ENCODE measurements around the gene SON.
A peak's percentile ranks its signal among the peaks of the same experiment; 100 is the strongest.

Gene SON

DNA sequence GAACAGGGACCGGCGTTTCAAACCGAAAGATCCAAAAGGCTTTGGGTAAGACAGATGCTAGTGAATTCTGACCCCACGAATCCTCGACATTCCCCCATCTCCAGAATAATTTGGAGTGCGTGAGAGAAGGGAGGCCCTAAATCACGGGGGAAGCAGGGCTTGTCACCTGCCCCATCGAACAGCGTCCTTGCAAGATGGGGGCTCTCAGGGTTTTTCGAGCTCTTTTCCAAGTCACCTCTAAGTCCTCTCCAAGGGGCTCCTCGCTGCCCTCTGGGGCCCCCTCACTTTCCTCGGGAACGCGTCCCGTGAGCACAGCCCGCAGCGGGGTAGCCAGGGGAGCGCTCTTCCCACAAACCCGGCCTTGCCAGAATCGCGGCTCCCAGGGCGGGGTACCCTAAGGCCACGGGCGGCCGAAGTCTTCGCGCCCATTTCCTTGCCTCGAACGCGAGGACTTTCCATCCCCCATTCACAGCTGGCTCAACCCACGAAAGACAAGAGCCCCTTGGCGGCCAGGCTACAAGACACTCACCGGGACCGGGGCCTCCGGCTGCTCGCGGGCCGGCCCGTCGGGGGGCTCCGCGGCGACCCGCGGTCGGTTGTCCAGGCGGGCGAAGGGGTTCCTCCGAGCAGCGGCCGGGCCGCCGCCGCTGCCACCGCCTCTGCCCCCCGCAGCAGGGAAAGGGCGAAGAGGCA, 45.1 kb downstream of the SON start (continued):
- TF ChIP-seq, protein P1, sequence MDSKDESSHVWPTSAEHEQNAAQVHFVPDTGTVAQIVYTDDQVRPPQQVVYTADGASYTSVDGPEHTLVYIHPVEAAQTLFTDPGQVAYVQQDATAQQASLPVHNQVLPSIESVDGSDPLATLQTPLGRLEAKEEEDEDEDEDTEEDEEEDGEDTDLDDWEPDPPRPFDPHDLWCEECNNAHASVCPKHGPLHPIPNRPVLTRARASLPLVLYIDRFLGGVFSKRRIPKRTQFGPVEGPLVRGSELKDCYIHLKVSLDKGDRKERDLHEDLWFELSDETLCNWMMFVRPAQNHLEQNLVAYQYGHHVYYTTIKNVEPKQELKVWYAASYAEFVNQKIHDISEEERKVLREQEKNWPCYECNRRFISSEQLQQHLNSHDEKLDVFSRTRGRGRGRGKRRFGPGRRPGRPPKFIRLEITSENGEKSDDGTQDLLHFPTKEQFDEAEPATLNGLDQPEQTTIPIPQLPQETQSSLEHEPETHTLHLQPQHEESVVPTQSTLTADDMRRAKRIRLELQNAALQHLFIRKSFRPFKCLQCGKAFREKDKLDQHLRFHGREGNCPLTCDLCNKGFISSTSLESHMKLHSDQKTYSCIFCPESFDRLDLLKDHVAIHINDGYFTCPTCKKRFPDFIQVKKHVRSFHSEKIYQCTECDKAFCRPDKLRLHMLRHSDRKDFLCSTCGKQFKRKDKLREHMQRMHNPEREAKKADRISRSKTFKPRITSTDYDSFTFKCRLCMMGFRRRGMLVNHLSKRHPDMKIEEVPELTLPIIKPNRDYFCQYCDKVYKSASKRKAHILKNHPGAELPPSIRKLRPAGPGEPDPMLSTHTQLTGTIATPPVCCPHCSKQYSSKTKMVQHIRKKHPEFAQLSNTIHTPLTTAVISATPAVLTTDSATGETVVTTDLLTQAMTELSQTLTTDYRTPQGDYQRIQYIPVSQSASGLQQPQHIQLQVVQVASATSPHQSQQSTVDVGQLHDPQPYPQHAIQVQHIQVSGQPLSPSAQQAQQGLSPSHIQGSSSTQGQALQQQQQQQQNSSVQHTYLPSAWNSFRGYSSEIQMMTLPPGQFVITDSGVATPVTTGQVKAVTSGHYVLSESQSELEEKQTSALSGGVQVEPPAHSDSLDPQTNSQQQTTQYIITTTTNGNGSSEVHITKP (tag by site-specific recombination; IDR thresholded peaks at IDR 0.05) = peak; percentile 31; the same call in 1 of the 2 replicates
- TF ChIP-seq KLF7 (tag by site-specific recombination; IDR thresholded peaks at IDR 0.05; ENCODE audit: borderline replicate concordance) (no peak), HOXD13 (CRISPR knock-in tag; IDR thresholded peaks at IDR 0.05; ENCODE audit: borderline replicate concordance) (no peak), ZNF530 (tag by site-specific recombination; IDR thresholded peaks at IDR 0.05; ENCODE audit: low read depth) (no peak), ZNF654 (tag by site-specific recombination; IDR thresholded peaks at IDR 0.05; ENCODE audit: low read depth) (no peak), ZNF155 (tag by site-specific recombination; IDR thresholded peaks at IDR 0.05) (no peak), ZNF311 (tag by site-specific recombination; IDR thresholded peaks at IDR 0.05; ENCODE audit: borderline replicate concordance) (no peak), ZNF76 (tag by site-specific recombination; IDR thresholded peaks at IDR 0.05; ENCODE audit: borderline replicate concordance, low read depth) (peak; percentile 86), ZNF48 (tag by site-specific recombination; IDR thresholded peaks at IDR 0.05) (no peak), ZNF701 (tag by site-specific recombination; IDR thresholded peaks at IDR 0.05) (no peak), ZNF558 (tag by site-specific recombination; IDR thresholded peaks at IDR 0.05) (no peak), ZNF624 (tag by site-specific recombination; IDR thresholded peaks at IDR 0.05) (no peak), ZNF266 (tag by site-specific recombination; IDR thresholded peaks at IDR 0.05; ENCODE audit: low read depth) (no peak), GLI4 (tag by site-specific recombination; IDR thresholded peaks at IDR 0.05) (no peak; the same call in 1 of the 2 replicates), TRIM28 (IDR thresholded peaks at IDR 0.05; ENCODE audit: borderline replicate concordance, low read length) (no peak), ZNF473 (tag by site-specific recombination; IDR thresholded peaks at IDR 0.05) (no peak), ZNF184 (tag by site-specific recombination; IDR thresholded peaks at IDR 0.05) (0 out of 2 replicates have a peak, but pooled peaks have one; percentile 34), ZNF510 (tag by site-specific recombination; IDR thresholded peaks at IDR 0.05; ENCODE audit: insufficient replicate concordance) (no peak), RBAK (tag by site-specific recombination; IDR thresholded peaks at IDR 0.05) (no peak), ZNF292 (tag by site-specific recombination; IDR thresholded peaks at IDR 0.05; ENCODE audit: borderline replicate concordance, low read depth) (no peak), ZNF175 (tag by site-specific recombination; IDR thresholded peaks at IDR 0.05) (no peak), ZXDB (tag by site-specific recombination; IDR thresholded peaks at IDR 0.05) (peak; percentile 38; the same call in 1 of the 2 replicates), ZNF707 (tag by site-specific recombination; IDR thresholded peaks at IDR 0.05) (no peak), ZSCAN30 (tag by site-specific recombination; IDR thresholded peaks at IDR 0.05) (no peak), ZNF146 (tag by site-specific recombination; IDR thresholded peaks at IDR 0.05) (no peak), MEIS1 (CRISPR knock-in tag; IDR thresholded peaks at IDR 0.05; ENCODE audit: borderline replicate concordance) (no peak)
- TF ChIP-seq, protein P2, sequence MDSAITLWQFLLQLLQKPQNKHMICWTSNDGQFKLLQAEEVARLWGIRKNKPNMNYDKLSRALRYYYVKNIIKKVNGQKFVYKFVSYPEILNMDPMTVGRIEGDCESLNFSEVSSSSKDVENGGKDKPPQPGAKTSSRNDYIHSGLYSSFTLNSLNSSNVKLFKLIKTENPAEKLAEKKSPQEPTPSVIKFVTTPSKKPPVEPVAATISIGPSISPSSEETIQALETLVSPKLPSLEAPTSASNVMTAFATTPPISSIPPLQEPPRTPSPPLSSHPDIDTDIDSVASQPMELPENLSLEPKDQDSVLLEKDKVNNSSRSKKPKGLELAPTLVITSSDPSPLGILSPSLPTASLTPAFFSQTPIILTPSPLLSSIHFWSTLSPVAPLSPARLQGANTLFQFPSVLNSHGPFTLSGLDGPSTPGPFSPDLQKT (IDR thresholded peaks at IDR 0.05; ENCODE audit: borderline replicate concordance, low read depth, low read length) = no peak
- TF ChIP-seq, protein P3, sequence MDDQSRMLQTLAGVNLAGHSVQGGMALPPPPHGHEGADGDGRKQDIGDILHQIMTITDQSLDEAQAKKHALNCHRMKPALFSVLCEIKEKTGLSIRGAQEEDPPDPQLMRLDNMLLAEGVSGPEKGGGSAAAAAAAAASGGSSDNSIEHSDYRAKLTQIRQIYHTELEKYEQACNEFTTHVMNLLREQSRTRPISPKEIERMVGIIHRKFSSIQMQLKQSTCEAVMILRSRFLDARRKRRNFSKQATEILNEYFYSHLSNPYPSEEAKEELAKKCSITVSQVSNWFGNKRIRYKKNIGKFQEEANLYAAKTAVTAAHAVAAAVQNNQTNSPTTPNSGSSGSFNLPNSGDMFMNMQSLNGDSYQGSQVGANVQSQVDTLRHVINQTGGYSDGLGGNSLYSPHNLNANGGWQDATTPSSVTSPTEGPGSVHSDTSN (CRISPR knock-in tag; IDR thresholded peaks at IDR 0.05) = 0 out of 2 replicates have a peak, but pooled peaks have one; percentile 41
- TF ChIP-seq, protein P4, sequence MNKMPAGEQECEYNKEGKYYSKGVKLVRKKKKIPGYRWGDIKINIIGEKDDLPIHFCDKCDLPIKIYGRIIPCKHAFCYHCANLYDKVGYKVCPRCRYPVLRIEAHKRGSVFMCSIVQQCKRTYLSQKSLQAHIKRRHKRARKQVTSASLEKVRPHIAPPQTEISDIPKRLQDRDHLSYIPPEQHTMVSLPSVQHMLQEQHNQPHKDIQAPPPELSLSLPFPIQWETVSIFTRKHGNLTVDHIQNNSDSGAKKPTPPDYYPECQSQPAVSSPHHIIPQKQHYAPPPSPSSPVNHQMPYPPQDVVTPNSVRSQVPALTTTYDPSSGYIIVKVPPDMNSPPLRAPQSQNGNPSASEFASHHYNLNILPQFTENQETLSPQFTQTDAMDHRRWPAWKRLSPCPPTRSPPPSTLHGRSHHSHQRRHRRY (tag by site-specific recombination; IDR thresholded peaks at IDR 0.05) = no peak
- TF ChIP-seq, protein P5, sequence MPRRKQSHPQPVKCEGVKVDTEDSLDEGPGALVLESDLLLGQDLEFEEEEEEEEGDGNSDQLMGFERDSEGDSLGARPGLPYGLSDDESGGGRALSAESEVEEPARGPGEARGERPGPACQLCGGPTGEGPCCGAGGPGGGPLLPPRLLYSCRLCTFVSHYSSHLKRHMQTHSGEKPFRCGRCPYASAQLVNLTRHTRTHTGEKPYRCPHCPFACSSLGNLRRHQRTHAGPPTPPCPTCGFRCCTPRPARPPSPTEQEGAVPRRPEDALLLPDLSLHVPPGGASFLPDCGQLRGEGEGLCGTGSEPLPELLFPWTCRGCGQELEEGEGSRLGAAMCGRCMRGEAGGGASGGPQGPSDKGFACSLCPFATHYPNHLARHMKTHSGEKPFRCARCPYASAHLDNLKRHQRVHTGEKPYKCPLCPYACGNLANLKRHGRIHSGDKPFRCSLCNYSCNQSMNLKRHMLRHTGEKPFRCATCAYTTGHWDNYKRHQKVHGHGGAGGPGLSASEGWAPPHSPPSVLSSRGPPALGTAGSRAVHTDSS (tag by site-specific recombination; IDR thresholded peaks at IDR 0.05) = no peak

All from HEK293 (cell line).